A673 (cell line): Measurements from ENCODE around the gene WDFY4. TPM values are rescaled to one million over a fixed set of nuclear protein-coding genes. Genes with fewer than 3 reads are reported as not detected.

ENCODE experiments used
- BruUV-seq: library from RNA; stranded (reverse); fragments of 400-500 nt; replicated peaks from 2 replicates; lab custom pipeline; 2021; lab: Mats Ljungman, UMichigan
- CTCF ChIA-PET: fragments of 300-600 bp; sonication (Branson Sonifier 250); formaldehyde crosslinking; loops from one replicate; lab custom pipeline; 2022; ENCODE audit warnings: antibody characterized with exemption; lab: Charles Lee
- POLR2A ChIA-PET: fragments of 300-600 bp; sonication (Branson Sonifier 250); formaldehyde crosslinking; loops from one replicate; lab custom pipeline; 2022; ENCODE audit warnings: antibody characterized with exemption; ENCODE audit not compliant: low non-redundant PET; lab: Charles Lee
- DNase-seq: peaks from one replicate; pipeline ENCODE4 v3.0.0-alpha.2; 2015; ENCODE audit warnings: low spot score
- H3K27ac ChIP-seq: fragments of 200-600 bp; sonication (generic); 2 replicates; pipeline ENCODE4 v1.5.1; 2016; ENCODE audit warnings: mixed run types, low read depth, mild to moderate bottlenecking, mixed read lengths, antibody characterized with exemption, low read length; ENCODE audit not compliant: poor library complexity, severe bottlenecking
- H3K27me3 ChIP-seq: fragments of 200-600 bp; sonication (generic); replicated peaks from 2 replicates; pipeline ENCODE4 v1.6.1; 2017; ENCODE audit warnings: mixed run types, low read depth, mild to moderate bottlenecking, mixed read lengths, antibody characterized with exemption, low read length; ENCODE audit not compliant: insufficient read depth, poor library complexity
- H3K36me3 ChIP-seq: fragments of 200-600 bp; sonication (generic); 2 replicates; pipeline ENCODE4 v1.6.1; 2016; ENCODE audit warnings: mixed run types, mild to moderate bottlenecking, mixed read lengths, antibody characterized with exemption, low read length; ENCODE audit not compliant: insufficient read depth, poor library complexity, severe bottlenecking
- H3K4me1 ChIP-seq: fragments of 200-600 bp; sonication (generic); 2 replicates; pipeline ENCODE4 v1.6.1; 2017; ENCODE audit warnings: mixed run types, mild to moderate bottlenecking, mixed read lengths, antibody characterized with exemption, low read length; ENCODE audit not compliant: insufficient read depth, poor library complexity, severe bottlenecking
- H3K4me3 ChIP-seq: fragments of 200-600 bp; sonication (generic); 2 replicates; pipeline ENCODE4 v1.5.1; 2016; ENCODE audit warnings: low read depth, mixed run types, mild to moderate bottlenecking, mixed read lengths, low read length; ENCODE audit not compliant: poor library complexity, severe bottlenecking
- H3K9me3 ChIP-seq: fragments of 200-600 bp; sonication (generic); 2 replicates; pipeline ENCODE4 v1.6.1; 2016; ENCODE audit warnings: mixed run types, low read depth, mild to moderate bottlenecking, mixed read lengths, antibody characterized with exemption, low read length; ENCODE audit not compliant: poor library complexity, severe bottlenecking
- CTCF ChIP-seq: fragments of 300-800, 200-600 bp; sonication (generic); conservative IDR thresholded peaks from 2 replicates; pipeline ENCODE4 v1.5.1; 2017; ENCODE audit warnings: low read depth, mild to moderate bottlenecking, antibody characterized with exemption, low read length, moderate library complexity, mixed read lengths
- EZH2 ChIP-seq: fragments of 200-600 bp; sonication (generic); IDR thresholded peaks from 2 replicates; pipeline ENCODE4 v1.6.1; 2017; ENCODE audit warnings: borderline replicate concordance, low read depth, mild to moderate bottlenecking, mixed read lengths, antibody characterized with exemption, low read length; ENCODE audit not compliant: poor library complexity, severe bottlenecking
- intact Hi-C: fragments of 100-400 bp; cut with micrococcal nuclease; formaldehyde crosslinking; loops from one replicate; pipeline ENCODE4 v1.10.0; 2022; ENCODE audit not compliant: unreplicated experiment
- total RNA-seq: library from RNA; stranded (reverse); gene quantifications from 2 replicates; pipeline ENCODE4 v1.2.3, GENCODE V29; 2021

Gene WDFY4
- total RNA-seq, 1 experiment from 2014 or later, result not detected

GRCh38 chr10:48792687-48793096, 108.0 kb downstream of the WDFY4 start:
- no peak overlapping the region for H3K27ac ChIP-seq
- no peaks in the 10 kb centered on the region for H3K27me3 ChIP-seq
- H3K36me3 ChIP-seq, result no peaks in the 10 kb centered on the region
- ChIA-PET CTCF (no interaction called here), POLR2A (no interaction called here)
- no peak for TF ChIP-seq CTCF
- TF ChIP-seq EZH2, result no peak
- DNase-seq, result no peak
- no TSS peak for BruUV-seq
- H3K4me3 ChIP-seq, result no peak overlapping the region
- no peaks in the 10 kb centered on the region for H3K4me1 ChIP-seq
- intact Hi-C loops, result no loop called here
- no peaks in the 10 kb centered on the region for H3K9me3 ChIP-seq

GRCh38 chr10:48794074-48794473, 109.4 kb downstream of the WDFY4 start:
- intact Hi-C loops, result no loop called here
- Histone ChIP-seq H3K27me3 (no peaks in the 10 kb centered on the region), H3K36me3 (no peaks in the 10 kb centered on the region), H3K9me3 (no peaks in the 10 kb centered on the region), H3K4me3 (no peak overlapping the region), H3K27ac (no peak overlapping the region), H3K4me1 (no peaks in the 10 kb centered on the region)
- ChIA-PET CTCF (no interaction called here), POLR2A (no interaction called here)
- no TSS peak for BruUV-seq
- no peak for DNase-seq
- no peak for TF ChIP-seq EZH2

- no peaks in the 10 kb centered on the region for H3K4me1 ChIP-seq
These were observed 112.1 kb downstream of the WDFY4 start for GRCh38 chr10:48796713-48797245.

More at GRCh38 chr10:48796713-48797245, 112.1 kb downstream of the WDFY4 start:
- intact Hi-C loops, result no loop called here
- Histone ChIP-seq H3K9me3 (no peaks in the 10 kb centered on the region), H3K27me3 (no peaks in the 10 kb centered on the region), H3K27ac (no peak overlapping the region), H3K4me3 (no peak overlapping the region), H3K36me3 (no peaks in the 10 kb centered on the region)
- no peak for TF ChIP-seq CTCF
- no peak for TF ChIP-seq EZH2
- ChIA-PET POLR2A (no interaction called here), CTCF (no interaction called here)
- no TSS peak for BruUV-seq
- DNase-seq, result no peak
